OCI-LY1 (cell line): Measurements from ENCODE around the gene AIP.

Experiments used
- H2AFZ ChIP-seq: fragments of 200-600 bp; sonication (generic), shearing (Covaris generic); 2 replicates; pipeline ENCODE4 v1.6.0; 2014; ENCODE audit warnings: antibody characterized with exemption, mild to moderate bottlenecking, low read length
- H3F3A ChIP-seq: fragments of 200-600 bp; sonication (generic), shearing (Covaris generic); 2 replicates; pipeline ENCODE4 v1.6.0; 2014; ENCODE audit warnings: mild to moderate bottlenecking, antibody characterized with exemption, low read length, moderate library complexity; ENCODE audit not compliant: insufficient read depth
- H3K27ac ChIP-seq: fragments of 200-600 bp; sonication (generic); 2 replicates; pipeline ENCODE4 v1.5.1; 2014; ENCODE audit warnings: low read length, mixed run types, mild to moderate bottlenecking, low read depth; ENCODE audit not compliant: poor library complexity, severe bottlenecking
- H3K27me3 ChIP-seq: fragments of 200-600 bp; sonication (generic); 2 replicates; pipeline ENCODE4 v1.6.0; 2014; ENCODE audit warnings: antibody characterized with exemption, mild to moderate bottlenecking, low read length, moderate library complexity; ENCODE audit not compliant: insufficient read depth
- H3K36me3 ChIP-seq: fragments of 200-600 bp; sonication (generic); 2 replicates; pipeline ENCODE4 v1.6.1; 2014; ENCODE audit warnings: mild to moderate bottlenecking, antibody characterized with exemption, low read length, moderate library complexity, mixed read lengths; ENCODE audit not compliant: insufficient read depth
- H3K4me1 ChIP-seq: fragments of 200-600 bp; sonication (generic); 2 replicates; pipeline ENCODE4 v1.5.1; 2014; ENCODE audit warnings: mild to moderate bottlenecking, low read length, moderate library complexity; ENCODE audit not compliant: insufficient read depth, severe bottlenecking
- H3K4me2 ChIP-seq: fragments of 200-600 bp; sonication (generic), shearing (Covaris generic); 2 replicates; pipeline ENCODE4 v1.6.1; 2014; ENCODE audit warnings: low read length
- H3K4me3 ChIP-seq: fragments of 200-600 bp; sonication (generic); 2 replicates; pipeline ENCODE4 v1.5.1; 2014; ENCODE audit warnings: low read length, low read depth, mild to moderate bottlenecking, mixed read lengths; ENCODE audit not compliant: poor library complexity, severe bottlenecking
- H3K79me2 ChIP-seq: fragments of 200-600 bp; shearing (Covaris generic); 2 replicates; pipeline ENCODE4 v1.6.1; 2016; ENCODE audit warnings: mixed run types, low read length, mixed read lengths; ENCODE audit not compliant: insufficient read depth
- H3K9ac ChIP-seq: fragments of 200-600 bp; sonication (generic), shearing (Covaris generic); 2 replicates; pipeline ENCODE4 v1.6.1; 2014; ENCODE audit warnings: mild to moderate bottlenecking, low read length, mixed read lengths
- H3K9me2 ChIP-seq: fragments of 200-600 bp; sonication (generic), shearing (Covaris generic); 2 replicates; pipeline ENCODE4 v1.6.1; 2014; ENCODE audit warnings: low read depth, mild to moderate bottlenecking, low read length, mixed read lengths
- H3K9me3 ChIP-seq: fragments of 200-600 bp; shearing (Covaris generic); 2 replicates; pipeline ENCODE4 v1.6.1; 2014; ENCODE audit warnings: low read length, mixed read lengths
- H4K20me1 ChIP-seq: fragments of 200-600 bp; sonication (generic), shearing (Covaris generic); 2 replicates; pipeline ENCODE4 v1.6.0; 2016; ENCODE audit warnings: mild to moderate bottlenecking, low read length; ENCODE audit not compliant: insufficient read depth
- EZH2 ChIP-seq: fragments of 200-600 bp; sonication (generic), shearing (Covaris generic); IDR thresholded peaks from 2 replicates; pipeline ENCODE4 v1.8.0; 2017; ENCODE audit warnings: borderline replicate concordance, mixed run types, mild to moderate bottlenecking, antibody characterized with exemption, low read length, moderate library complexity, mixed read lengths
- TF ChIP-seq, protein P1 (sequence below): fragments of 200-600 bp; sonication (generic), shearing (Covaris generic); IDR thresholded peaks from 2 replicates; pipeline ENCODE4 v1.5.1; 2017; ENCODE audit warnings: mild to moderate bottlenecking, antibody characterized with exemption, low read length, moderate library complexity, mixed read lengths

Gene AIP

DNA sequence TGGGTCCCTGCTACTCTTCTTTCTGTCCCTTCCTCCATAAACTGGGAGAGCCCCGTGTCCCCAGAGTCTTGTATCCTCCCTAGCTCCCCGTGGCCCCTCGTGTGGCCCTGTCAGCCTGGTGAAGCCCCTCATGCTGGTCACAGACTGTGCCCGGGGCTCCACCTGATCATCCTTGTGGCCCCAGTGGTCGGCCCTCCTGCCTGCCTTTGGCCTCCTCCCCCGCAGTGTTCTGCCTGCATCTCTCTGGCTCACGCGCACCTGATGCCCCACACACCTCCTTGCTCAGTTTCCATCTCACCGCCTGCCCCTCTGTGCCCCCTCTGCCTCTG, 41.6 kb downstream of the AIP start:
- Histone ChIP-seq H3K79me2 (no peaks in the 10 kb centered on the region), H3K27ac (no peak overlapping the region), H3K36me3 (no peaks in the 10 kb centered on the region), H3K4me1 (no peaks in the 10 kb centered on the region), H3K9me2 (no peaks in the 10 kb centered on the region), H2AFZ (no peak overlapping the region), H3K9me3 (no peaks in the 10 kb centered on the region), H3F3A (no peaks in the 10 kb centered on the region), H3K4me2 (no peak overlapping the region), H3K9ac (no peak overlapping the region), H3K4me3 (no peak overlapping the region), H4K20me1 (no peaks in the 10 kb centered on the region), H3K27me3 (peaks cover 11% of the 10 kb centered on the region; the same call in 1 of the 2 replicates)
- TF ChIP-seq, protein P1, sequence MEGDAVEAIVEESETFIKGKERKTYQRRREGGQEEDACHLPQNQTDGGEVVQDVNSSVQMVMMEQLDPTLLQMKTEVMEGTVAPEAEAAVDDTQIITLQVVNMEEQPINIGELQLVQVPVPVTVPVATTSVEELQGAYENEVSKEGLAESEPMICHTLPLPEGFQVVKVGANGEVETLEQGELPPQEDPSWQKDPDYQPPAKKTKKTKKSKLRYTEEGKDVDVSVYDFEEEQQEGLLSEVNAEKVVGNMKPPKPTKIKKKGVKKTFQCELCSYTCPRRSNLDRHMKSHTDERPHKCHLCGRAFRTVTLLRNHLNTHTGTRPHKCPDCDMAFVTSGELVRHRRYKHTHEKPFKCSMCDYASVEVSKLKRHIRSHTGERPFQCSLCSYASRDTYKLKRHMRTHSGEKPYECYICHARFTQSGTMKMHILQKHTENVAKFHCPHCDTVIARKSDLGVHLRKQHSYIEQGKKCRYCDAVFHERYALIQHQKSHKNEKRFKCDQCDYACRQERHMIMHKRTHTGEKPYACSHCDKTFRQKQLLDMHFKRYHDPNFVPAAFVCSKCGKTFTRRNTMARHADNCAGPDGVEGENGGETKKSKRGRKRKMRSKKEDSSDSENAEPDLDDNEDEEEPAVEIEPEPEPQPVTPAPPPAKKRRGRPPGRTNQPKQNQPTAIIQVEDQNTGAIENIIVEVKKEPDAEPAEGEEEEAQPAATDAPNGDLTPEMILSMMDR = no peak

DNA sequence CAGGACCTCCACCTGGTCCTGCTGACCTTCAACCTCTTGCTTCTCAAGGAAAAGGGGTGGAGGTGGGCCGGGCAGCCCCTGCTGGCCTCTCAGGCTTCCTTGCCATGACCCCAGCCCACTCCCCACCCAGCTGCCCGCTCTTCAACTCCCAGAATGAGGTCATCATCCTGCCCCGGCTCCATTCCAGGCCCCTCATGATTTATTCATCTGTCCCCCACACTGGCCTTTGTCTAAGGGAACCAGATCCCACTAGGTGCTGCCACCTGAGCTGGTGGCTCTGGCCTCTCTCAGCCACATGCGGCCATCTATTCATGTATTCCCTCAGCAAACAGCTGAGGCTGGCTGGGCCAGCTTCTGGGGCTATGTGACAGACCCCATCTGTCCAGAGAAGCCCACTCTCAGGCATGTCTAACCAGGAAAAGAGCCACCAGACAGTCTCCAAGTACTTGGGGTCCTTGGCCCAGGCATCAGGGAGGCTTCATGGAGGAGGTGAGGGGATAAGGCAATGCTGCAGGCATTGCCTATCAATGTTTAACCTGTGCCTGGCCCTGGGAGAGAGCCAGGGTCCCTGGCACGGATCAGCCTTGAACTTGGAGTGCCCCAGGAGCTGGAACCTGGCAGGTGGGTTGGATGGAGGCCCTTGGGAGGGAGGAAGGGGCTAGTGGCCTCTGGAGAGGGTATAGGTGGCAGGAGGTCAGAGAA, 42.6 kb downstream of the AIP start:
- H3K9me2 ChIP-seq = no peaks in the 10 kb centered on the region
- TF ChIP-seq, protein P1 = no peak
- TF ChIP-seq EZH2 = no peak
- no peaks in the 10 kb centered on the region for H3K79me2 ChIP-seq
- peaks cover 7% of the 10 kb centered on the region for H3K4me1 ChIP-seq
- H3K27ac ChIP-seq = no peak overlapping the region
- no peak overlapping the region for H2AFZ ChIP-seq
- no peak overlapping the region for H3K4me3 ChIP-seq
- no peaks in the 10 kb centered on the region for H3F3A ChIP-seq
- no peak overlapping the region for H3K9ac ChIP-seq
- H3K36me3 ChIP-seq = no peaks in the 10 kb centered on the region
- no peaks in the 10 kb centered on the region for H4K20me1 ChIP-seq
- no peaks in the 10 kb centered on the region for H3K9me3 ChIP-seq
- H3K4me2 ChIP-seq = no peak overlapping the region
- H3K27me3 ChIP-seq = peaks cover 11% of the 10 kb centered on the region; the same call in 1 of the 2 replicates

DNA sequence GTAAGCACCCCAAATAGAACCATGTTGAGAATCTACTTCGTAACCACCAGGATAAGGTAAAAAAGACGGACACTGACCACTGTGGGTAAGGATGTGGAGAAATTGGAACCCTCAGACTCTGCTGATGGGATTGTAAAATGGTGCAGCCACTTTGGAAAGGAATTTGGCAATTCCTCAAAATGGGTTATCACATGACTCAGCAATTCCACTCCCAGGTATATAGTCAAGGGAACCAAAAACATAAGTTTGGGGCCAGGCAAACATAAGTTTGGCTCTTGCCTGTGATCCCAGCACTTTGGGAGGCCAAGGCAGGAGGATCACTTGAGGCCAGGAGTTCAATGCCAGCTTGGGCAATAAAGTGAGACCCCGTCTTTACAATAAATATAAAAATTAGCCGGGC, 45.5 kb downstream of the AIP start:
- no peak overlapping the region for H3K4me2 ChIP-seq

More for the DNA sequence above, 45.5 kb downstream of the AIP start:
- no peaks in the 10 kb centered on the region for H3K79me2 ChIP-seq
- no peak overlapping the region for H3K27ac ChIP-seq
- H2AFZ ChIP-seq = no peak overlapping the region
- H3F3A ChIP-seq = no peaks in the 10 kb centered on the region
- H3K4me1 ChIP-seq = peaks cover 7% of the 10 kb centered on the region
- H3K9me2 ChIP-seq = no peaks in the 10 kb centered on the region
- H3K4me3 ChIP-seq = no peak overlapping the region
- H4K20me1 ChIP-seq = no peaks in the 10 kb centered on the region
- H3K9me3 ChIP-seq = peaks cover 6% of the 10 kb centered on the region
- TF ChIP-seq, protein P1 = no peak
- TF ChIP-seq EZH2 = no peak
- no peaks in the 10 kb centered on the region for H3K36me3 ChIP-seq
- peaks cover 11% of the 10 kb centered on the region; the same call in 1 of the 2 replicates for H3K27me3 ChIP-seq
- H3K9ac ChIP-seq = no peak overlapping the region
